CD4-positive, alpha-beta T cell treated with Interleukin-21 for 1 hour (primary cell): ENCODE data around the gene ADCY10.

ENCODE experiments used
- DNase-seq: peaks from one replicate; pipeline ENCODE4 v3.0.0-alpha.2; 2020

The ADCY10 gene

GRCh38 chr1:167772436-167772835 lies 141.5 kb downstream of the ADCY10 start:
- no peak for DNase-seq

- no peak for DNase-seq
Measured at GRCh38 chr1:167770127-167770526, 143.8 kb downstream of the ADCY10 start.

- no peak for DNase-seq
Measured at GRCh38 chr1:167767761-167768160, 146.2 kb downstream of the ADCY10 start.

GRCh38 chr1:167766538-167766937 lies 147.4 kb downstream of the ADCY10 start:
- DNase-seq, result no peak

- no peak for DNase-seq
Measured at GRCh38 chr1:167765496-167765895, 148.4 kb downstream of the ADCY10 start.

- no peak for DNase-seq
Measured at GRCh38 chr1:167764458-167765330, 149.2 kb downstream of the ADCY10 start.

- no peak for DNase-seq
Measured at GRCh38 chr1:167763525-167764220, 150.3 kb downstream of the ADCY10 start.

- DNase-seq, result peak; percentile 7
Measured at GRCh38 chr1:167762061-167762746, 151.7 kb downstream of the ADCY10 start.

- no peak for DNase-seq
Measured at GRCh38 chr1:167761400-167761799, 152.5 kb downstream of the ADCY10 start.
